Fibroblast of gingiva (primary cell): ENCODE measurements around the gene TMEM129.

ENCODE experiments used
- DNase-seq: peaks from one replicate; pipeline ENCODE4 v3.0.0-alpha.2; 2011; ENCODE audit warnings: low read depth

TMEM129 gene

GRCh38 chr4:1758306-1759121, 37.4 kb upstream of the TMEM129 start:
- no peak for DNase-seq

- no peak for DNase-seq
Measured at GRCh38 chr4:1757836-1758235, 36.7 kb upstream of the TMEM129 start.

GRCh38 chr4:1756893-1757779, 36.0 kb upstream of the TMEM129 start:
- DNase-seq = no peak

GRCh38 chr4:1756079-1756478, 35.0 kb upstream of the TMEM129 start:
- DNase-seq = no peak

- no peak for DNase-seq
Measured at GRCh38 chr4:1755297-1755696, 34.2 kb upstream of the TMEM129 start.

- no peak for DNase-seq
Measured at GRCh38 chr4:1754336-1754735, 33.2 kb upstream of the TMEM129 start.

GRCh38 chr4:1753697-1754311, 32.7 kb upstream of the TMEM129 start:
- no peak for DNase-seq

GRCh38 chr4:1753294-1753696, 32.2 kb upstream of the TMEM129 start:
- no peak for DNase-seq

GRCh38 chr4:1752284-1753041, 31.3 kb upstream of the TMEM129 start:
- DNase-seq = no peak

- no peak for DNase-seq
Measured at GRCh38 chr4:1751919-1752283, 30.8 kb upstream of the TMEM129 start.

GRCh38 chr4:1751155-1751918, 30.2 kb upstream of the TMEM129 start:
- no peak for DNase-seq

- DNase-seq = no peak
Measured at GRCh38 chr4:1750381-1751154, 29.4 kb upstream of the TMEM129 start.

GRCh38 chr4:1749826-1750225, 28.7 kb upstream of the TMEM129 start:
- no peak for DNase-seq

GRCh38 chr4:1749370-1749769, 28.2 kb upstream of the TMEM129 start:
- no peak for DNase-seq

GRCh38 chr4:1748465-1748995, 27.4 kb upstream of the TMEM129 start:
- peak; percentile 34 for DNase-seq

GRCh38 chr4:1747603-1747967, 26.5 kb upstream of the TMEM129 start:
- no peak for DNase-seq

GRCh38 chr4:1746919-1747602, 25.9 kb upstream of the TMEM129 start:
- DNase-seq = no peak

GRCh38 chr4:1746265-1746691, 25.2 kb upstream of the TMEM129 start:
- peak; percentile 50 for DNase-seq

- DNase-seq = no peak
Measured at GRCh38 chr4:1745697-1746096, 24.6 kb upstream of the TMEM129 start.

GRCh38 chr4:1745165-1745564, 24.0 kb upstream of the TMEM129 start:
- DNase-seq = no peak
